ENCODE data around the gene USP9X.

DNA sequence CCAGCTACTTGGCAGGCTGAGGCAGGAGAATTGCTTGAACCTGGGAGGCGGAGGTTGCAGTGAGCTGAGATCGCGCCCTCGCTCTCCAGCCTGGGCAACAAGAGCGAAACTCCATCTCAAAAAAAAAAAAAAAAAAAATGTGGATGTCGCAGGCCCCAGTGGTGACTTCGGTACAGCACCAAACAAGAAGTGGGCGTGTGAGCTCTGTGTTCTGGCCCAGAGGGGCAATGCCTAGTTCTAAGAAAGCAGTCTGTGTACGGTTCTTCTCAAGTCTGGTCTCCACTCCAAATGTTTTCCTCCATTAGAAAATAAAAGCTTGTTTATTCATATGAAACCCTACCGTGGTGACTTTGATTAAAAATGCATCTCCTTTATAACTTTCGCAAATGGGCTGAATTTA, 156.7 kb downstream of the USP9X start:
- TF ChIP-seq, protein P1, sequence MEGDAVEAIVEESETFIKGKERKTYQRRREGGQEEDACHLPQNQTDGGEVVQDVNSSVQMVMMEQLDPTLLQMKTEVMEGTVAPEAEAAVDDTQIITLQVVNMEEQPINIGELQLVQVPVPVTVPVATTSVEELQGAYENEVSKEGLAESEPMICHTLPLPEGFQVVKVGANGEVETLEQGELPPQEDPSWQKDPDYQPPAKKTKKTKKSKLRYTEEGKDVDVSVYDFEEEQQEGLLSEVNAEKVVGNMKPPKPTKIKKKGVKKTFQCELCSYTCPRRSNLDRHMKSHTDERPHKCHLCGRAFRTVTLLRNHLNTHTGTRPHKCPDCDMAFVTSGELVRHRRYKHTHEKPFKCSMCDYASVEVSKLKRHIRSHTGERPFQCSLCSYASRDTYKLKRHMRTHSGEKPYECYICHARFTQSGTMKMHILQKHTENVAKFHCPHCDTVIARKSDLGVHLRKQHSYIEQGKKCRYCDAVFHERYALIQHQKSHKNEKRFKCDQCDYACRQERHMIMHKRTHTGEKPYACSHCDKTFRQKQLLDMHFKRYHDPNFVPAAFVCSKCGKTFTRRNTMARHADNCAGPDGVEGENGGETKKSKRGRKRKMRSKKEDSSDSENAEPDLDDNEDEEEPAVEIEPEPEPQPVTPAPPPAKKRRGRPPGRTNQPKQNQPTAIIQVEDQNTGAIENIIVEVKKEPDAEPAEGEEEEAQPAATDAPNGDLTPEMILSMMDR (conservative IDR thresholded peaks at IDR 0.05; ENCODE audit: low read length), result no peak
- TF ChIP-seq EZH2phosphoT487 (IDR thresholded peaks at IDR 0.05; ENCODE audit: borderline replicate concordance, low read depth, low read length), result no peak
